Stimulated activated CD4-positive, alpha-beta T cell treated with anti-CD3 and anti-CD28 coated beads, TNF-alpha, amount 100 ng/mL, for 1 hour (primary cell): ENCODE measurements around the gene ARHGAP12.
"Not testable (repeated sequence)": the region's sequence is repeated elsewhere in the genome, so short reads cannot be mapped to it uniquely, and the experiment has no call there.

Source experiments
- DNase-seq, 3 donors: peaks; one replicate each; pipeline ENCODE4 v3.0.0-alpha.2; 2020; ENCODE audit warnings: low read depth in 3 of 3, low spot score in 1 of 3

Gene ARHGAP12

GRCh38 chr10:31770307-31770902 is 158.2 kb downstream of the ARHGAP12 start:
- DNase-seq: peak in 2 of 3 donors; percentile 37 to 48

DNA sequence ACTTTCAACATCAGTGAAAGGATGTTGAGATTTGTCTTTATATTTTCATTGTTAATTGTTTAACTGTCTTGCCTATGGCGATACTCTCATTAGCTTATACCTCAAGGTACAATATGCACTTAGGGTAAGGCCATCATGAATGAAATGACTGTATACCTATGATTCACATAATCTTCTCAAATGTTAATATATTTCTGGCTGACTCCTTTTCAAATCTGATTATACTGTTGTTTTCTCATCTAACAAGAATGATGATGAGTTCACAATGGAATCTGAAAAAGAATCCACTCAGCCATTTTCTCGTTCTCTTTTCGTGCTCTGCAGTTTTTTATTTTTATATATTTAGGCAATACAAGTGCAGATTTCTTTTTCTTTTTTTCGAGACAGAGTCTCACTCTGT is 159.1 kb downstream of the ARHGAP12 start:
- no peak for DNase-seq

- DNase-seq: not testable (repeated sequence)
Observed at GRCh38 chr10:31768935-31769334, 159.7 kb downstream of the ARHGAP12 start.

DNA sequence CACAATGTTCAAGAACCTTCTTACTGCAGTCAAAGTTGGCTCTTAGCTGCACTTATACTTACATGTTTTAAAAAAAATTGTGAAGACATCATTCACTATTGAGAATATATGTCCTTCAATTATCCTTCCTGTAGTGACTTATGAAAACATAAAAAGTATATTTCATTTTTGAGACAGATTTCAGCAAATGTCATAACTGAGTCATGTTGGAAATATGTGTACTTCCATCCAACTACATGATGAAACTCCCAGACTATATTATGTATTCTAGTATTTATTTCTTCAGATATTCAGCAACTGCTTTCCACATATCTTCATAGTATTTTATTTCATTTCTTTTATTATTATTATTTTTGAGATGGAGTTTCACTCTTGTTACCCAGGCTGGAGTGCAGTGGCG is 160.2 kb downstream of the ARHGAP12 start:
- DNase-seq: no peak

DNA sequence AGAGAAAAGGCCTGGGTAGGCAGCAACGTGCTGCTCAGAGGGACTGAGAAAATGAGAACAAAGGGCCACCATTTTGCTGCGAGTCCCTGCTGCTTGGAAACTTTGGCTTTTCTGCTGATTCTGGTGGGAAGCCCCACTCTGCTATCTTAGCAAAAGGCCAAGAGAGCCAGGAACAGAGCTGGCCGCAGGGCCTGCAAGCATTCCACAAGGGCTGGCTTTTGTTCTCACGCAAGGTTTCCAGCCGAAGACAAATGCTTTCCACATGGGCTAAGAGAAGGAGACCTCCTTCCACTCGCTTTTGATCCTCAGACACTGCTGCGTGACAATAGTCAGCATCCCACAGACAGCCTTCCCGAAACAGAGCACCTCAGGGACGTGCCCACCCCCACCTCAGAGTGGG is 163.1 kb downstream of the ARHGAP12 start:
- DNase-seq: no peak

DNA sequence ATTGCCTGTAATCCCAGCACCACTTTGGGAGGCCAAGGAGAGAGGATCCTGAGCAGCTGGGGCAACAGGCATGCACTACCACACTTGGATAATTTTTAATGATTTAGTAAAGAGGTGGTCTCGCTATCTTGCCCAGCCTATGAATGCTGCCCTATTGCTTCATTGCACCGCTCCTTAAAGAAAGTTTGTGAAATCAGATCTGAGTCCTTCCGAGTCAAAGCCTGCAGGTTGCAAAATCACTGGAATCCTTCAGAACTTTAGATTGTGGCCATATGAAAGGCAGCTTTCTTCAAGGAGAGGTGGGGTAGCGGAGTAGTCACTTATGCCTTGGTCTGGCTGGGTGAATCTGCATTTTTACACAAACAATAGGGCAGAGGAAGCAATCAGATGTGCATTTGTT is 166.3 kb downstream of the ARHGAP12 start:
- no peak for DNase-seq

GRCh38 chr10:31761156-31761555 is 167.5 kb downstream of the ARHGAP12 start:
- DNase-seq: no peak

GRCh38 chr10:31760674-31761081 is 168.0 kb downstream of the ARHGAP12 start:
- DNase-seq: no peak

DNA sequence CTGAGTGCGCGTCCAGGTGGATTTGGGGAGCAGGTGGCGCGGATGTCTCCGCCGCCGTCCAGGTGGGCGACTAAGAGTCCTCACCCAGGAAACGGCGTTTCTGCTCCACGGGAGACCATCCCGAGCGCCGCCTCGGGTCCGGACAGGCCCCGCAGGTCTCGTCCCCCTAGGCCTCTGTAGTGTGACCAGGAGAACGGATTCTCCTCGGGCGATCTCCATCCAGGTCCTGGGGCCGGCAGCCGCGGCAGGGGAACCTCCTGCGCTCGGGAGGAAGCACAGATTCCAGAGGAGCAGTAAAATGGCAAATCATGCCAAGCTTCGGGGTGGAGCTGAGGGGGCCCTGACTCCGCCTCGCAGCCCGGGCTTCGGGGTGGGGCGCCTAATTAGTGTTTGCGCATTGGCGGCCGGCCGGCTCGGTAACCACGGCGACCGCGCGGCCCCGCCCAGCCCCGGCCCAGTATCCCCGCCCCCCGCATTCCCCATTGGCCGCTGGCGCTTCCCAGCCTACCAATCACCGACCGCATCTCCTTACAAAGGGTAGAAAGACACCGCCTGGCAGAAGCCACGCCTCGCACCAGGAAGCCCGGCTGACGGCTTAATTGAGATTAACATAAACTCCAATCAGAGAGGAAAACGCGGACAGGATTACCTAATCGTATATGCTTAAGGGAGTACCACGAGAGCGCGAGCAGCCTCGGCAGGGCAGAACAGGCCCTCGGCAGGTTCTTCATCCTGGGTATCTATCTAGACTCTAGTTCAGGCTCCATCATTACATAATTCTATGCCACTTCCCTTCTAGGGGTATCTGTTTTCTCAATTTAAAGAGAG is 168.6 kb downstream of the ARHGAP12 start:
- peak; percentile 86 to 91 (median 87) for DNase-seq

DNA sequence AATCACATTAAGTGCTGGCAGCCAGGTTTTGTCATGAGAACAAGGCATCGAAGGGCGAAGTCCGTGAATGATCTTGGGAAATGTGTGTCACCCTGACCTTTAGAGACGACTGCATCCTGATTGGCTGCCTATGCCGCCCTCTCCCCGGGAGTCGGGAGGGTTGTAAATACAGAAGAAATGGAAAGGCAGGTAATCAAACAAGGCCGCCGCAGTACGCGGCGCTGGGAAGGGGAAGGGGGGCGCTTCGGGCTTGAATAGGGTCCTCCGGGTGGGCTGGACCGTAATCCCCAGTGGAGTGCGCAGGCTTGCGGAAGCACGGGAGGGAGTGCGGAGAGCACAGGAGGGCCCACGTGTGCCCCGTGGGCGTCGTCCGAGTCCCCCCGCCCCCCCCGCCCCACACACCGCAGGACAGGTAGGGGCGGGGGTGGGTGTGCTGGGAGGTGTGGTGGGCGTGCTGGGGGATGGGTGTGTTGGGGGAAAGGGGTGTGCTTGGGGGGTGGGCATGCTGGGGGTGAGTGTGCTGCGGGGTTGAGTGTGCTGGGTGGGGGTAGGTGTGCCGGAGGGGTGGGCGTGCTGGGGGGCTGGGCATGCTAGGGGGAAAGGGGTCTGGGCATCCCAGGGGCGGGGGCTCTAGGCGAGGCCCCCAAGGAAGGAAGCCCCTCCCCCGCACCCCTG is 169.4 kb downstream of the ARHGAP12 start:
- DNase-seq: peak in 2 of 3 donors; percentile 17 to 48

DNA sequence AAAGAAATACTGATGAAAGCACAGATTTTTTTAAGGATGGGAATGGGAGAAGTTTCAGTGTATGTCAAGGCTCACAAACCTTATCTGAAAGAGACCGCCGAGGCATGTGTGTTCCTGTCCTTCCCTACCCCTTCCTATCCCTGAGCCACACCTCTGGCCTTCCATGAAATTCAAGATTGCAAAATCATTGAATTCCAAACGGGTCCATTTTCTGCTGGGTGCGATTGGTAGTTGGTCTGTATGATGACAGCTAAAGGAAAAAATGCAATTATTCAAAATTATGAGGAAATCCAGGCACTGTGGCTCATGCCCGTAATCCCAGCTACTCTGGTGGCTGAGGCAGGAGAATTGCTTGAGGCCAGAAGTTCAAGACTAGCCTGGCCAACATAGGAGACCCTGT is 170.1 kb downstream of the ARHGAP12 start:
- DNase-seq: no peak

- DNase-seq: no peak
Observed at GRCh38 chr10:31757831-31758230, 170.8 kb downstream of the ARHGAP12 start.

DNA sequence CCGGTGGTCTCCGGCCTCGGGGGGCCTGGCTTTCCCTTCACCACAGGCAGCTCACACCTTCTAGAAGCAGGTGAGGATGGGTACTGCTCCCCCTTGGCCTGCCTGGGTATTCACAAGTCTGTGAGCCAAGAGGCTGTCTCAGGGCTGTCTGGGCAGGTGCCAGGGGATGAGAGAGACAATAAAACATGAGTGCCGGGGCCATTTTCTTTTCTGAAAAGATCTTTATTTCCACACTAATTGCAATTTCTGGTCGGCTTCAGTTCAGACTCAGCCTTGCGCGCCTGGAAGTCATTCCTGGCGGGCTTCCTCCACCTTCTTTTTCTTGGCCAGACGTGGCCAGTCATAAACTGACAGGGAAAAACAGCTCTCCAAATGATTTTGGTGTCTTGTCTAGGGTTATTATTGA is 171.2 kb downstream of the ARHGAP12 start:
- DNase-seq: no peak

GRCh38 chr10:31756729-31757110 is 171.9 kb downstream of the ARHGAP12 start:
- DNase-seq: no peak

DNA sequence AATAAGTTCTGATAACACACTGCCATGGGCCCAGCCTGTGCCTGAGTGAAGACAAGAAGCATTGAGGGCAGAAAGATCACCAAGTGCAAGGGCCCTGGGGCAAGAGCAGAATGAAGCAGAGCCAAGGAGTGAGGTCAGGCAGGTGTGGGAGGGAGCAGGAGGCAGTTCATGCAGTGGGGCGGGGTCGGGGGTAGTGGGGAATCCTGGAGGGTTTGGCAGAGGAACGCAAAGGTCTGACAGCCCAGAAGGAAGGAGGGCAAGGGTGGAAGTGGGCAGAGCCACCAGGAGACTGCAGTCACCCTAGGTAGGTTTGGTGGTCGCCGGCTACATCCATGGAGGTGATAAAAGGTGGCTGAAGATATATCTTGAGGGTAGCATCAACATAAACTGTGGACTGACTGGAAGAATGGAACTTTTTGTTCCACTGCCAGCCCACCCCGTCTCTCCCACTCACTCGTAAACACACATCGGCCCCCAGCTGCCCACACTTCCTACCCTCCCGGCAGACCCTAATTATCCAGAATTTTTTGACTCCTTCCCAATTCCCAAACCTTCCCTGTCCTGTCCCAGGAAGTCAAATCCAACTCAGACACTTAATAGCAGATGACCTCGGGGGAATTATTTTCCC is 172.4 kb downstream of the ARHGAP12 start:
- DNase-seq: no peak
